Activated naive CD8-positive, alpha-beta T cell treated with anti-CD3 and anti-CD28 coated beads for 36 hours (primary cell): ENCODE results near the gene SLC25A21. TPM values are rescaled to one million over a fixed set of nuclear protein-coding genes. Genes with fewer than 3 reads are reported as not detected.

Experiments used
- DNase-seq: peaks from one replicate; pipeline ENCODE4 v3.0.0; 2021
- H3K27ac Mint-ChIP-seq: one replicate; pipeline ENCODE4 v1.8.0; 2022; ENCODE audit warnings: mild to moderate bottlenecking, moderate library complexity, mixed read lengths
- H3K27me3 Mint-ChIP-seq: one replicate; pipeline ENCODE4 v1.8.0; 2022; ENCODE audit warnings: mild to moderate bottlenecking, mixed read lengths
- H3K36me3 Mint-ChIP-seq: one replicate; pipeline ENCODE4 v1.8.0; 2021; ENCODE audit warnings: mild to moderate bottlenecking, mixed read lengths
- H3K4me1 Mint-ChIP-seq: one replicate; pipeline ENCODE4 v1.8.0; 2021; ENCODE audit warnings: mixed read lengths
- H3K4me3 Mint-ChIP-seq: one replicate; pipeline ENCODE4 v1.8.0; 2022; ENCODE audit warnings: mild to moderate bottlenecking, moderate library complexity, mixed read lengths
- H3K9me3 Mint-ChIP-seq: one replicate; pipeline ENCODE4 v1.8.0; 2022; ENCODE audit warnings: mixed read lengths
- total RNA-seq, 2 experiments: library from RNA; stranded (reverse); gene quantifications; one replicate each; pipeline ENCODE4 v1.2.3, GENCODE V29; 2021

The SLC25A21 gene
- total RNA-seq, 2 experiments from 2014 or later: not detected

GRCh38 chr14:36843410-36843809, 329.0 kb downstream of the SLC25A21 start:
- Mint-ChIP-seq H3K27ac (no peak overlapping the region), H3K4me3 (no peak overlapping the region), H3K36me3 (no peaks in the 10 kb centered on the region)

GRCh38 chr14:36835128-36835527, 337.3 kb downstream of the SLC25A21 start:
- no peak overlapping the region for H3K27ac Mint-ChIP-seq
- no peaks in the 10 kb centered on the region for H3K27me3 Mint-ChIP-seq
- H3K9me3 Mint-ChIP-seq: no peaks in the 10 kb centered on the region
- H3K4me1 Mint-ChIP-seq: no peaks in the 10 kb centered on the region
- no peaks in the 10 kb centered on the region for H3K36me3 Mint-ChIP-seq
- DNase-seq: no peak
- H3K4me3 Mint-ChIP-seq: no peak overlapping the region

More at GRCh38 chr14:36843410-36843809, 329.0 kb downstream of the SLC25A21 start:
- DNase-seq: no peak
- Mint-ChIP-seq H3K4me1 (no peaks in the 10 kb centered on the region), H3K27me3 (no peaks in the 10 kb centered on the region), H3K9me3 (peaks cover 2% of the 10 kb centered on the region)

GRCh38 chr14:36834293-36834692, 338.1 kb downstream of the SLC25A21 start:
- Mint-ChIP-seq H3K9me3 (no peaks in the 10 kb centered on the region), H3K27me3 (no peaks in the 10 kb centered on the region), H3K4me1 (no peaks in the 10 kb centered on the region), H3K4me3 (no peak overlapping the region), H3K27ac (no peak overlapping the region), H3K36me3 (no peaks in the 10 kb centered on the region)
- DNase-seq: no peak

GRCh38 chr14:36829547-36829946, 342.9 kb downstream of the SLC25A21 start:
- Mint-ChIP-seq H3K4me1 (no peaks in the 10 kb centered on the region), H3K9me3 (no peaks in the 10 kb centered on the region), H3K27me3 (peaks cover 3% of the 10 kb centered on the region)

GRCh38 chr14:36827861-36828260, 344.5 kb downstream of the SLC25A21 start:
- Mint-ChIP-seq H3K4me3 (no peak overlapping the region), H3K36me3 (no peaks in the 10 kb centered on the region), H3K27me3 (peaks cover 3% of the 10 kb centered on the region), H3K9me3 (no peaks in the 10 kb centered on the region), H3K27ac (no peak overlapping the region), H3K4me1 (no peaks in the 10 kb centered on the region)
- no peak for DNase-seq

More at GRCh38 chr14:36829547-36829946, 342.9 kb downstream of the SLC25A21 start:
- H3K27ac Mint-ChIP-seq: no peak overlapping the region
- H3K36me3 Mint-ChIP-seq: no peaks in the 10 kb centered on the region
- H3K4me3 Mint-ChIP-seq: no peak overlapping the region
- DNase-seq: no peak

GRCh38 chr14:36826614-36827013, 345.8 kb downstream of the SLC25A21 start:
- no peak overlapping the region for H3K4me3 Mint-ChIP-seq
- peaks cover 3% of the 10 kb centered on the region for H3K27me3 Mint-ChIP-seq
- no peaks in the 10 kb centered on the region for H3K9me3 Mint-ChIP-seq
- no peaks in the 10 kb centered on the region for H3K36me3 Mint-ChIP-seq
- no peak for DNase-seq
- no peak overlapping the region for H3K27ac Mint-ChIP-seq
- no peaks in the 10 kb centered on the region for H3K4me1 Mint-ChIP-seq

GRCh38 chr14:36824854-36825253, 347.6 kb downstream of the SLC25A21 start:
- H3K4me1 Mint-ChIP-seq: no peaks in the 10 kb centered on the region
- no peak overlapping the region for H3K4me3 Mint-ChIP-seq
- H3K27me3 Mint-ChIP-seq: peaks cover 3% of the 10 kb centered on the region
- no peaks in the 10 kb centered on the region for H3K9me3 Mint-ChIP-seq
- no peaks in the 10 kb centered on the region for H3K36me3 Mint-ChIP-seq
- no peak for DNase-seq
- no peak overlapping the region for H3K27ac Mint-ChIP-seq

- no peak overlapping the region for H3K4me3 Mint-ChIP-seq
- H3K27ac Mint-ChIP-seq: no peak overlapping the region
- no peaks in the 10 kb centered on the region for H3K36me3 Mint-ChIP-seq
- no peaks in the 10 kb centered on the region for H3K9me3 Mint-ChIP-seq
- peaks cover 2% of the 10 kb centered on the region for H3K27me3 Mint-ChIP-seq
- no peaks in the 10 kb centered on the region for H3K4me1 Mint-ChIP-seq
- DNase-seq: no peak
These were observed 348.8 kb downstream of the SLC25A21 start for GRCh38 chr14:36823651-36824050.

GRCh38 chr14:36822685-36823084, 349.7 kb downstream of the SLC25A21 start:
- Mint-ChIP-seq H3K36me3 (no peaks in the 10 kb centered on the region), H3K27me3 (no peaks in the 10 kb centered on the region), H3K4me1 (no peaks in the 10 kb centered on the region), H3K27ac (no peak overlapping the region), H3K4me3 (no peak overlapping the region), H3K9me3 (no peaks in the 10 kb centered on the region)
- no peak for DNase-seq

GRCh38 chr14:36820901-36821300, 351.5 kb downstream of the SLC25A21 start:
- no peak for DNase-seq
- Mint-ChIP-seq H3K4me3 (no peak overlapping the region), H3K4me1 (no peaks in the 10 kb centered on the region), H3K27ac (no peak overlapping the region), H3K36me3 (no peaks in the 10 kb centered on the region), H3K27me3 (no peaks in the 10 kb centered on the region), H3K9me3 (no peaks in the 10 kb centered on the region)

GRCh38 chr14:36820111-36820709, 352.2 kb downstream of the SLC25A21 start:
- H3K9me3 Mint-ChIP-seq: no peaks in the 10 kb centered on the region
- H3K27me3 Mint-ChIP-seq: no peaks in the 10 kb centered on the region
- no peaks in the 10 kb centered on the region for H3K36me3 Mint-ChIP-seq
- DNase-seq: no peak
- no peaks in the 10 kb centered on the region for H3K4me1 Mint-ChIP-seq
- H3K27ac Mint-ChIP-seq: no peak overlapping the region
- H3K4me3 Mint-ChIP-seq: no peak overlapping the region

GRCh38 chr14:36818794-36819384, 353.5 kb downstream of the SLC25A21 start:
- no peak overlapping the region for H3K4me3 Mint-ChIP-seq
- H3K27ac Mint-ChIP-seq: no peak overlapping the region
- no peak for DNase-seq
- H3K4me1 Mint-ChIP-seq: no peaks in the 10 kb centered on the region
- no peaks in the 10 kb centered on the region for H3K36me3 Mint-ChIP-seq
- H3K9me3 Mint-ChIP-seq: peaks cover 2% of the 10 kb centered on the region
- no peaks in the 10 kb centered on the region for H3K27me3 Mint-ChIP-seq

GRCh38 chr14:36818246-36818645, 354.2 kb downstream of the SLC25A21 start:
- peaks cover 2% of the 10 kb centered on the region for H3K9me3 Mint-ChIP-seq
- no peak overlapping the region for H3K27ac Mint-ChIP-seq
- no peak for DNase-seq
- H3K4me1 Mint-ChIP-seq: no peaks in the 10 kb centered on the region
- no peaks in the 10 kb centered on the region for H3K36me3 Mint-ChIP-seq
- no peak overlapping the region for H3K4me3 Mint-ChIP-seq
- H3K27me3 Mint-ChIP-seq: no peaks in the 10 kb centered on the region

- Mint-ChIP-seq H3K4me3 (no peak overlapping the region), H3K9me3 (peaks cover 2% of the 10 kb centered on the region), H3K36me3 (no peaks in the 10 kb centered on the region), H3K27me3 (no peaks in the 10 kb centered on the region), H3K4me1 (no peaks in the 10 kb centered on the region), H3K27ac (no peak overlapping the region)
- no peak for DNase-seq
These were observed 355.1 kb downstream of the SLC25A21 start for GRCh38 chr14:36817071-36817930.

- Mint-ChIP-seq H3K27ac (no peak overlapping the region), H3K27me3 (no peaks in the 10 kb centered on the region), H3K4me1 (no peaks in the 10 kb centered on the region), H3K36me3 (no peaks in the 10 kb centered on the region), H3K4me3 (no peak overlapping the region), H3K9me3 (peaks cover 2% of the 10 kb centered on the region)
- no peak for DNase-seq
These were observed 355.9 kb downstream of the SLC25A21 start for GRCh38 chr14:36816481-36816880.
